Hematopoietic multipotent progenitor cell treated with erythropoietin and hydrocortisone succinate and interleukin-3 and kit ligand, for 17 days (in vitro differentiated cells): ENCODE results near the gene GPC6.

Experiments used
- DNase-seq: peaks from one replicate; pipeline ENCODE4 v3.0.0-alpha.2; 2015; ENCODE audit warnings: low spot score

GPC6 gene

GRCh38 chr13:94413598-94413944 is 1187.0 kb downstream of the GPC6 start:
- DNase-seq, result no peak

- no peak for DNase-seq
Observed at GRCh38 chr13:94414141-94414540, 1187.5 kb downstream of the GPC6 start.

- DNase-seq, result no peak
Observed at GRCh38 chr13:94414708-94415107, 1188.1 kb downstream of the GPC6 start.

GRCh38 chr13:94415500-94416237 is 1189.1 kb downstream of the GPC6 start:
- no peak for DNase-seq

- no peak for DNase-seq
Observed at GRCh38 chr13:94416454-94417080, 1190.0 kb downstream of the GPC6 start.

- DNase-seq, result no peak
Observed at GRCh38 chr13:94417294-94417693, 1190.7 kb downstream of the GPC6 start.

GRCh38 chr13:94419304-94419924 is 1192.8 kb downstream of the GPC6 start:
- DNase-seq, result no peak

- DNase-seq, result no peak
Observed at GRCh38 chr13:94419925-94420305, 1193.3 kb downstream of the GPC6 start.

- no peak for DNase-seq
Observed at GRCh38 chr13:94427313-94427953, 1200.8 kb downstream of the GPC6 start.

GRCh38 chr13:94431574-94431973 is 1205.0 kb downstream of the GPC6 start:
- no peak for DNase-seq

GRCh38 chr13:94431987-94432386 is 1205.4 kb downstream of the GPC6 start:
- no peak for DNase-seq

- DNase-seq, result no peak
Observed at GRCh38 chr13:94433055-94433961, 1206.7 kb downstream of the GPC6 start.

GRCh38 chr13:94435604-94436226 is 1209.1 kb downstream of the GPC6 start:
- peak; percentile 26 for DNase-seq

- DNase-seq, result no peak
Observed at GRCh38 chr13:94444826-94445225, 1218.2 kb downstream of the GPC6 start.

GRCh38 chr13:94454334-94454733 is 1227.7 kb downstream of the GPC6 start:
- no peak for DNase-seq

- no peak for DNase-seq
Observed at GRCh38 chr13:94454906-94455305, 1228.3 kb downstream of the GPC6 start.

- DNase-seq, result no peak
Observed at GRCh38 chr13:94455414-94455813, 1228.8 kb downstream of the GPC6 start.
